Left ventricle myocardium inferior (tissue), 1 donor: Measurements from ENCODE around the gene TMEM183A. TPM values are rescaled to one million over a fixed set of nuclear protein-coding genes. Genes with fewer than 3 reads are reported as not detected.

Experiments used
- DNase-seq: peaks from one replicate; pipeline ENCODE4 v3.0.0-alpha.2; 2020
- H3K27ac ChIP-seq: fragments of 200-600 bp; replicated peaks from 2 replicates; pipeline ENCODE4 v1.8.0; 2021
- H3K27me3 ChIP-seq: fragments of 200-600 bp; 2 replicates; pipeline ENCODE4 v1.8.0; 2021; ENCODE audit warnings: low read depth
- H3K36me3 ChIP-seq: fragments of 200-600 bp; 2 replicates; pipeline ENCODE4 v1.8.0; 2021
- H3K4me1 ChIP-seq: fragments of 200-600 bp; 2 replicates; pipeline ENCODE4 v1.8.0; 2021
- H3K4me3 ChIP-seq: fragments of 200-600 bp; 2 replicates; pipeline ENCODE4 v1.8.0; 2021; ENCODE audit warnings: mild to moderate bottlenecking, moderate library complexity
- H3K9me3 ChIP-seq: fragments of 200-600 bp; replicated peaks from 2 replicates; pipeline ENCODE4 v1.8.0; 2021
- intact Hi-C: fragments of 100-400 bp; cut with micrococcal nuclease; formaldehyde crosslinking; loops from one replicate; pipeline ENCODE4 v1.11.0; 2022
- total RNA-seq: library from RNA; stranded (reverse); fragmentation: NEBNext Ultra II Directional; extraction: Animal tissue kit (Norgen Biotek cat#: 25700); gene quantifications from one replicate; pipeline ENCODE4 v1.2.1, GENCODE V29; 2021
- TF ChIP-seq, protein P1 (sequence below): fragments of 200-600 bp; IDR thresholded peaks from 2 replicates; pipeline ENCODE4 v1.8.0; 2021; ENCODE audit warnings: antibody characterized with exemption, mild to moderate bottlenecking, borderline replicate concordance
- donor health status: DM: no; HTN: yes; CAD: no; lungs with severe emphysema.

TMEM183A gene
- total RNA-seq, 1 donor from 2014 or later = 21.8 TPM

DNA sequence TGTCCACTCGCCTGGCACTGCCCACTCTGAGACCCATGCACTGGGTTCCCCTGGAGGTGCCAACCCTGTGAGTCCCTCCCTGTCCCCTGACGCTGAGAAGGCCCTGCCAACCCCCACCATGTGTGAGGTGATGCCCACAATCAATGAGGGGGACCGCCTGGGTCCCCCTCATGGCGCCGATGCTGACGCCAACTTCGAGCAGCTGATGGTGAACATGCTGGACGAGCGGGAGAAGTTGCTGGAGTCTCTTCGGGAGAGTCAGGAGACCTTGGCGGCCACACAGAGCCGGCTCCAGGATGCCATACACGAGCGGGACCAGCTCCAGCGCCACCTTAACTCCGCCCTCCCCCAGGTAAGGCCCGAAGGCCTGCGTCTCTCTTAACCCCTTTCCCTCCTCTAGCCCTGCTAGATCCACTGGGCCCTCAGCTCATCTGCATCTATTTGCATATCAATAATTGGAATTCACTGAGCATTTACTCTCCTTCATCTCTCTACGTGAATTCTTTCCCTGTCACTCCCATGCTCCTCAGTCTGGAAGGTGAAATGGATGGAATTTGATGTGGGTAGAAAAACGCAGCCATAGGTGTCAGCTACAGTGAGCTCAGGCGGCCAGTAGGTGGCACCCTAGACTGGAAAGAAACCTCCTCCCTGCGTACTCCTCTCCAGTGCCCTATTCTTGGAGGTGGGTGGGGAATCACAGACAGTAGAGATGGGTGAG lies 31.9 kb downstream of the TMEM183A start:
- Histone ChIP-seq H3K4me1 (peaks cover 71% of the 10 kb centered on the region), H3K36me3 (peaks cover 2% of the 10 kb centered on the region), H3K27ac (peak overlapping the region; percentile 87), H3K4me3 (peak overlapping the region; percentile 38), H3K27me3 (no peaks in the 10 kb centered on the region), H3K9me3 (no peaks in the 10 kb centered on the region)
- peak; percentile 72 for DNase-seq
- TF ChIP-seq, protein P1, sequence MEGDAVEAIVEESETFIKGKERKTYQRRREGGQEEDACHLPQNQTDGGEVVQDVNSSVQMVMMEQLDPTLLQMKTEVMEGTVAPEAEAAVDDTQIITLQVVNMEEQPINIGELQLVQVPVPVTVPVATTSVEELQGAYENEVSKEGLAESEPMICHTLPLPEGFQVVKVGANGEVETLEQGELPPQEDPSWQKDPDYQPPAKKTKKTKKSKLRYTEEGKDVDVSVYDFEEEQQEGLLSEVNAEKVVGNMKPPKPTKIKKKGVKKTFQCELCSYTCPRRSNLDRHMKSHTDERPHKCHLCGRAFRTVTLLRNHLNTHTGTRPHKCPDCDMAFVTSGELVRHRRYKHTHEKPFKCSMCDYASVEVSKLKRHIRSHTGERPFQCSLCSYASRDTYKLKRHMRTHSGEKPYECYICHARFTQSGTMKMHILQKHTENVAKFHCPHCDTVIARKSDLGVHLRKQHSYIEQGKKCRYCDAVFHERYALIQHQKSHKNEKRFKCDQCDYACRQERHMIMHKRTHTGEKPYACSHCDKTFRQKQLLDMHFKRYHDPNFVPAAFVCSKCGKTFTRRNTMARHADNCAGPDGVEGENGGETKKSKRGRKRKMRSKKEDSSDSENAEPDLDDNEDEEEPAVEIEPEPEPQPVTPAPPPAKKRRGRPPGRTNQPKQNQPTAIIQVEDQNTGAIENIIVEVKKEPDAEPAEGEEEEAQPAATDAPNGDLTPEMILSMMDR = peak; percentile 93
- intact Hi-C loops = loop anchor here (2.0 kb wide), 1 partner anchor 178 kb away; no protein-coding TSS in a partner anchor

DNA sequence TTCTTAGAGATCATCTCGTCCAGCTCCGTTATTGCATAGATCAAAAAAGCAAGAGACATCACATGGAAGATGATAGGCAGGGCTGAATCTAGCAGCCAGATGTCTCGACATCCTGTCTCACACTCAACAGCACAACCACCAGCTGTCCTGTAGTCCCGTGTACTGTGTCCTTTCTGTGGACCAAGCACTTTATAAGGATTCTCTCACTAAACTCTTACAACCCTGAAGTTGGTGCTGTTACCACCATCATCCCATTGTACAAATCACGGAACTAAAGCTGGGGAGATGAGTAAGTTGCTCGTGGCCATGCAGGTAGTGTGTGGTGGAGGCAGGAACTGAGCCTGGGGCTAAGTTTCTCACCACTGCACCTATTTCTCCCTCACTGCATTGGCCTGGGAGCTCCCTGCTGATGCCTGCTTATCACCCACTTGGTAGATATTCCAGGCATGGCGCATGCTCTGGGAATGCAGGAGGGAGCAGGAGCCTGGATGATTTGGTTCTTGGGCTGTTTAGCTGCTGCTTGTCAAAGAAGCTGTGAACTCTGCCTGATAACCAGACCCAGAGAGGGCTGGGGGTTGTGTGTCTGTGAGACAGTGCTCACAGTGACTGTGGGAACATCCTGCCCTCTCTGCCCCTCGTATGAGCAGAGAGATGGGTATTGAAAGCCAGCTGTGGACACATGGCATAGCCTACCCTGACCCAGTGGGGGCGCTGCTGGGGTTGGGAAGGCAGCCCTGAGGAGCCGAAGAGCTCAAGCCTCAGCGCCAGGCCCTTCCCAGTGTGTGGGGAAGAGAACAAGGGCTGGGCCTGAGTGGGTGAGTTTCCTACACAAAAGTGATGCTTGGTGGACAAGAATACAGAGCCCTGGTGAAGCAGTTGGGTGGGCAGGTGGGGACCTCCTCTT lies 32.7 kb downstream of the TMEM183A start:
- H3K4me1 ChIP-seq = peaks cover 70% of the 10 kb centered on the region
- H3K27ac ChIP-seq = peak overlapping the region; percentile 51
- H3K36me3 ChIP-seq = peaks cover 8% of the 10 kb centered on the region
- TF ChIP-seq, protein P1 = peak; percentile 29
- H3K4me3 ChIP-seq = no peak overlapping the region
- H3K27me3 ChIP-seq = no peaks in the 10 kb centered on the region
- intact Hi-C loops = loop anchor here (2.0 to 10.0 kb wide), 2 partner anchors 75 to 177 kb away; no protein-coding TSS in a partner anchor
- H3K9me3 ChIP-seq = no peaks in the 10 kb centered on the region
- peak; percentile 18 for DNase-seq

DNA sequence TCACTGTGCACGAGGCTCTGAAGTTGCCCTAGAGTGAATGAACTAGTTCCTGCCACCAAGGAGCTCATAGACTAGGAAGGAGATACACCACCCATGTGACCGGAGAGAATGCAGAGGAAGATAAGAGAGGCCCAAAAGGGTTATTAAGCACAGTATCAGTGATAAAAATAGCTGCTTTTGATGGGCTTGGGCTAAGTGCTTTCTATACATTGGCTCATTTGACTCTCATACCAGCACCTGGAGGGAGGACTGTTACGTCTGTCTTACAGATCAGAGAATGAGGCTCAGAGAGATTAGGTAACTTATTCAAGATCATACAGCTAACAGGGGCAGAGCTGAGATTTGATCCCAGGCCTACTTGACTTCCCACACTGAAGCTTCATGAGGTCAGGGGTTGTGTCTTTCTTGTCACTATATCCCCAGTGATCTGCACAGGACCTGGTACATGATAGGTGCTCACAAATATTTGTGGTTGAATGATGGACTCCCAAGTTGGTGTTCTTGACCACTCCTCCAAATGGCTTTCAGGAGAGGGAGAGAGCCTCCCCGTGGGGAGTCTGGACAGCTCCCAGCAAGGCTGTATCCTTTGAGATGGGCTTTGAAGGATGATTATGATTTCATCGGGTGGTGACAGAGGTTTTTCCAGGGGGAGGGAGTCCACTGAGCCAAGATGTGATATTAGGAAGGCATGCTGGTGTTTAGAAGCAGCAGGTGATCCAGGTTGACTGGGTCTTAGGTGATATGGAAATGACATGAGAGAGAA lies 33.5 kb downstream of the TMEM183A start:
- H3K36me3 ChIP-seq = peaks cover 9% of the 10 kb centered on the region
- intact Hi-C loops = loop anchor here (10.0 kb wide), 1 partner anchor 74 kb away; no protein-coding TSS in a partner anchor
- H3K27ac ChIP-seq = peak overlapping the region; percentile 51
- no peaks in the 10 kb centered on the region for H3K27me3 ChIP-seq
- H3K9me3 ChIP-seq = no peaks in the 10 kb centered on the region
- H3K4me3 ChIP-seq = no peak overlapping the region
- DNase-seq = no peak
- TF ChIP-seq, protein P1 = no peak
- H3K4me1 ChIP-seq = peaks cover 61% of the 10 kb centered on the region

DNA sequence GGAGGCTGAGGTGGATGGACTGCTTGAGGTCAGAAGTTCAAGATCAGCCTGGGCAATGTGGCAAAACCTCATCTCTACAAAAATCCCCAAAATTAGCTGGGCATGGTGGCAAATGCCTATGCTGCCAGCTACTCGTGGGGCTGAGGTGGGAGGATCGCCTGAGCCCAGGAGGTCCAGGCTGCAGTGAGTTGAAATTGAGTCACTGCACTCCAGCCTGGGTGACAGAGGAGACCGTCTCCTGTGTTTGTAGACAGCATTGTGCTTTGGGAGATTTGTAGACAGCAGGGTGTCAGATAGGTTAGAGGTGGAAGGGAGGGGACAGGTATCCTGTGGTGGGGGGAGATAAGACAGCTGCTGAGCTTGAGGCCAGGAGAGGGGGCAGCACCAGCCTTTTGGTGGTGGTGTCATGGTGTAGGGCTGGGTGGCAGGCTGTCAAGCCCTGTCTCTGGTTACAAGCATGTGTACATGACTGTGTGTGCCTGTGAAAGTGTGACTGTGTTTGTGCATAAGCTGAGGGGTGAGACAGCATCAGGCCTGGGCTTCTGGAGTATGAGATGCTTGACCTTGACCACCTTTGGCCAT lies 34.3 kb downstream of the TMEM183A start:
- no peak for DNase-seq
- Histone ChIP-seq H3K9me3 (no peaks in the 10 kb centered on the region), H3K4me1 (peaks cover 59% of the 10 kb centered on the region), H3K4me3 (no peak overlapping the region), H3K36me3 (peaks cover 17% of the 10 kb centered on the region), H3K27ac (no peak overlapping the region), H3K27me3 (no peaks in the 10 kb centered on the region)
- intact Hi-C loops = loop anchor here (10.0 kb wide), 1 partner anchor 73 kb away; no protein-coding TSS in a partner anchor
- TF ChIP-seq, protein P1 = no peak
